Ovary (tissue), 9 donors: Measurements from ENCODE around the gene LRMDA. TPM values are rescaled to one million over a fixed set of nuclear protein-coding genes. Genes with fewer than 3 reads are reported as not detected.

Experiments
- DNase-seq, 5 donors: peaks; one replicate each; pipeline ENCODE4 v3.0.0-alpha.2; 2019 to 2020
- H3K27ac ChIP-seq, 2 donors: fragments of 200-600 bp; one replicate each; pipeline versions ENCODE4 v1.5.1 to v1.8.0; 2019 to 2022
- H3K27me3 ChIP-seq: fragments of 200-600 bp; one replicate; pipeline ENCODE4 v1.8.0; 2022
- H3K36me3 ChIP-seq: fragments of 200-600 bp; sonication (generic); one replicate; pipeline ENCODE4 v1.5.1; 2019
- H3K4me1 ChIP-seq: one replicate; pipeline ENCODE4 v1.8.1; 2013; ENCODE audit warnings: mild to moderate bottlenecking, moderate library complexity; ENCODE audit not compliant: insufficient read depth
- H3K4me3 ChIP-seq: fragments of 200-600 bp; sonication (generic); one replicate; pipeline ENCODE4 v1.5.1; 2017
- H3K9me3 ChIP-seq, 2 donors: fragments of 200-600 bp in 1 of 2; sonication (generic) in 1 of 2; one replicate each; pipeline versions ENCODE4 v1.5.1 to v1.8.1; 2013 to 2019; ENCODE audit warnings: mild to moderate bottlenecking in 1 of 2, moderate library complexity in 1 of 2
- CTCF ChIP-seq, 3 donors: fragments of 450-650 bp in 2 of 3; fragments of 200-600 bp in 1 of 3; IDR thresholded peaks; one replicate each; pipeline versions ENCODE4 v1.5.1 to v1.8.0; 2016 to 2022; ENCODE audit warnings: antibody characterized with exemption in 3 of 3, mild to moderate bottlenecking in 1 of 3
- EP300 ChIP-seq: sonication (generic); formaldehyde crosslinking; IDR thresholded peaks from one replicate; pipeline ENCODE4 v1.6.1; 2017; ENCODE audit warnings: antibody characterized with exemption
- POLR2A ChIP-seq: fragments of 450-650 bp; IDR thresholded peaks from one replicate; pipeline ENCODE4 v1.6.1; 2017; ENCODE audit warnings: antibody characterized with exemption, mild to moderate bottlenecking, moderate library complexity
- WGBS, 3 donors: extraction: QIAGEN DNeasy Blood & Tissue Kit in 1 of 3; methylation state at CpG; one replicate each; pipeline versions ENCODE4 v1.1.5 to v1.1.7; 2013 to 2017; 5-methylcytosine and 5-hydroxymethylcytosine counted together
- intact Hi-C, 4 donors: fragments of 100-400 bp; cut with DNase I; formaldehyde crosslinking; loops; one replicate each; pipeline versions ENCODE4 v1.11.0 to v1.15.1; 2022 to 2023
- polyA plus RNA-seq, 2 donors: library from polyadenylated mRNA; stranded (reverse); fragments of 200-250 nt in 1 of 2; fragments of 350-450 nt in 1 of 2; fragmentation: Illumina TruSeq in 1 of 2; extraction: RNeasy Lipid Tissue Mini Kit (QIAGEN cat#74804) in 1 of 2; gene quantifications; one replicate each; pipeline ENCODE4 v1.2.3, GENCODE V29; 2013 to 2014
- total RNA-seq, 7 donors: library from RNA; depleted of rRNA in 2 of 7; stranded (reverse); fragments of >200 nt in 2 of 7; fragmentation: NEBNext Ultra II Directional in 3 of 7; extraction: Animal tissue kit (Norgen Biotek cat#: 25700) in 3 of 7; gene quantifications; one replicate each; pipeline versions ENCODE4 v1.1.0 to v1.2.4, GENCODE V29; 2016 to 2023
- donor health status: DM: no; HTN: no; CAD: no; lungs with moderate emphysema.
- donor health status: DM: no; HTN: no; CAD: no.
- donor health status: Bipolar disorder and iron deficiency.
- donor health status: DM: yes; HTN: yes; CAD: no.
- donor health status: DM: no; HTN: no; CAD: no.
- donor health status: DM: yes; HTN: yes; CAD: no.

The LRMDA gene
- total and polyA plus RNA-seq, 9 donors, result 14.8 to 30.7 (median 22.9) TPM

GRCh38 chr10:75895259-75895658 lies 463.8 kb downstream of the LRMDA start:
- TF ChIP-seq EP300 (no peak), CTCF (IDR thresholded peaks at IDR 0.05) (no peak), POLR2A (no peak)
- no peak for DNase-seq
- no peak overlapping the region for H3K27ac ChIP-seq
- no peaks in the 10 kb centered on the region for H3K27me3 ChIP-seq
- intact Hi-C loops, result no loop called here
- H3K36me3 ChIP-seq, result no peaks in the 10 kb centered on the region
- no peak overlapping the region for H3K4me3 ChIP-seq
- no peaks in the 10 kb centered on the region for H3K9me3 ChIP-seq
- H3K4me1 ChIP-seq, result no peaks in the 10 kb centered on the region

GRCh38 chr10:75899816-75900390 lies 468.5 kb downstream of the LRMDA start:
- Histone ChIP-seq H3K4me1 (no peaks in the 10 kb centered on the region), H3K27ac (no peak overlapping the region), H3K27me3 (no peaks in the 10 kb centered on the region), H3K36me3 (no peaks in the 10 kb centered on the region), H3K9me3 (no peaks in the 10 kb centered on the region), H3K4me3 (no peak overlapping the region)
- DNase-seq, result no peak
- WGBS, 3 donors, result 84 to 91% (median 86%) methylated on average over 3 of the region's 3 CpGs
- intact Hi-C loops, result no loop called here
- no peak for TF ChIP-seq POLR2A

- no peaks in the 10 kb centered on the region for H3K4me1 ChIP-seq
- intact Hi-C loops, result no loop called here
- H3K36me3 ChIP-seq, result no peaks in the 10 kb centered on the region
- WGBS, 3 donors, result 92 to 95% (median 94%) methylated on average over 5 of the region's 5 CpGs
- TF ChIP-seq POLR2A, result no peak
- TF ChIP-seq EP300, result no peak
- TF ChIP-seq CTCF (IDR thresholded peaks at IDR 0.05), result no peak
- H3K27me3 ChIP-seq, result no peaks in the 10 kb centered on the region
- DNase-seq, result no peak
- no peaks in the 10 kb centered on the region for H3K9me3 ChIP-seq
- no peak overlapping the region for H3K4me3 ChIP-seq
- H3K27ac ChIP-seq, result no peak overlapping the region
Observed at GRCh38 chr10:75902816-75903215, 471.4 kb downstream of the LRMDA start.

- H3K27ac ChIP-seq, result no peak overlapping the region
- H3K4me3 ChIP-seq, result no peak overlapping the region
- no peak for TF ChIP-seq CTCF (IDR thresholded peaks at IDR 0.05)
- TF ChIP-seq POLR2A, result no peak
- no peak for TF ChIP-seq EP300
- H3K4me1 ChIP-seq, result no peaks in the 10 kb centered on the region
- WGBS, 3 donors, result 85 to 86% (median 86%) methylated on average over 15 of the region's 15 CpGs
- no peak for DNase-seq
- intact Hi-C loops, result no loop called here
- no peaks in the 10 kb centered on the region for H3K36me3 ChIP-seq
- no peaks in the 10 kb centered on the region for H3K27me3 ChIP-seq
- H3K9me3 ChIP-seq, result no peaks in the 10 kb centered on the region
Observed at GRCh38 chr10:75904499-75905283, 473.3 kb downstream of the LRMDA start.

GRCh38 chr10:75905490-75905889 lies 474.1 kb downstream of the LRMDA start:
- intact Hi-C loops, result no loop called here
- TF ChIP-seq CTCF (IDR thresholded peaks at IDR 0.05), result no peak
- no peak for TF ChIP-seq POLR2A
- no peak for TF ChIP-seq EP300
- Histone ChIP-seq H3K27ac (no peak overlapping the region), H3K27me3 (no peaks in the 10 kb centered on the region), H3K4me1 (no peaks in the 10 kb centered on the region), H3K9me3 (no peaks in the 10 kb centered on the region), H3K4me3 (no peak overlapping the region), H3K36me3 (no peaks in the 10 kb centered on the region)
- WGBS, 3 donors, result 92 to 94% (median 93%) methylated on average over 4 of the region's 4 CpGs
- no peak for DNase-seq
